NCI-H446 treated with DMSO at 0.1 percent for 48 hours (cell line): ENCODE measurements around the gene FAM43A.

Experiments
- DNase-seq: peaks from one replicate; lab custom pipeline; 2025; lab: John Stamatoyannopoulos, UW

The FAM43A gene

DNA sequence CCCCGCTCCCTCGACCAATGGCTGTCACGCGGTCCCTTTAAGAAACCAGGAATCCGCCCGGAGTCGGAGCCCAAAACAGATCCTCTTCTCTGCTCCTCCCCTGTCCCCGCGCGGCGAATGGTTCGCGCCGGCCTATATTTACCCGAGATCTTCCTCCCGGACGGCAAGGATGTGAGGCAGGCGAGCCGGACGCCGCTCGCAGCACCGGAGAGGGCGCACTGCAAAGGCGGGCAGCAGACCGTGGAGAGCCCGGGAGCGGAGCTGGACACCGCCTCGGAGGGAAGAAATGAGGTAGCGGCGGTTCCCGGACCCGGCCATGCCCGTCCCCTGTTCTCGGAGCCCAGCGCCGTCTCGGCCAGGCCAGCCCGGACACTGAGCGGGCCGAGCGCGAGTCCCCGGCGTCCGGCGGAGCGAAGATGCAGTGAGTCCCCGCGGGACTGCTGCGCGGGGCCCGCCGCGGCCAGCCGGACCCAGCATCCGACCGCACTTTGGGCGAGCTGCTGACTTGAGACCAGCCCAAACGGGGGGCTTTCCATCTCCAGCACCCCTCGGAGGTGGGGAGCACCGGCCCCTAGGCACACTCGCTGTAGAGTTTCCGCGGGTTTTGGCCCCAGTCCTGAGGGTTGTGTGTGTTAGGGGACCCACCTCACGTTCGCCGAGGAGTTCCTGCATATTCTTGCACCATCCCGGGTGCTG lies at the start of gene FAM43A:
Gene FAM43A, plus strand, starts transcription at position 166 of the 696 bp plus-strand sequence. CDS start 944 bp downstream, outside the sequence.
- DNase-seq, result peak; percentile 77

DNA sequence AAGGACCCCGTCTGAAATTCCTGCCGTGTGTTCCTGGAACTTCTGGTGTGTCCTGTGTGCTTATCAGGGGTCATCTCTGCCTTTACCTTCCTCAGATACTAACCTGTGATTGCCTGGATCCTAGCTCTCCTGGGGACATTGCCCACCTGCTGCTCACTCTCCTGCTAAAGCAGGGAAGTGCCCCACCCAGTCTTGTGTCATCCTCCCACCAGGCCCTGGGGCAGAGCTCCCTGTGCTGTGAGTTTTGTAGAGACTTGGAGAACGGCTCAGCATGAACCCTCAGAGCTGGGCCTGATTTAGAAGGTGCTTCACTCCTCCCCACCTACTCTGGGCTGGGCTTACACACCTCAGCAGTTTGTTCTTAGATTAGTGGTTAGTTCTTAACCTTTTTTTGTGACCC lies 48.6 kb upstream of the FAM43A start:
- DNase-seq, result no peak

DNA sequence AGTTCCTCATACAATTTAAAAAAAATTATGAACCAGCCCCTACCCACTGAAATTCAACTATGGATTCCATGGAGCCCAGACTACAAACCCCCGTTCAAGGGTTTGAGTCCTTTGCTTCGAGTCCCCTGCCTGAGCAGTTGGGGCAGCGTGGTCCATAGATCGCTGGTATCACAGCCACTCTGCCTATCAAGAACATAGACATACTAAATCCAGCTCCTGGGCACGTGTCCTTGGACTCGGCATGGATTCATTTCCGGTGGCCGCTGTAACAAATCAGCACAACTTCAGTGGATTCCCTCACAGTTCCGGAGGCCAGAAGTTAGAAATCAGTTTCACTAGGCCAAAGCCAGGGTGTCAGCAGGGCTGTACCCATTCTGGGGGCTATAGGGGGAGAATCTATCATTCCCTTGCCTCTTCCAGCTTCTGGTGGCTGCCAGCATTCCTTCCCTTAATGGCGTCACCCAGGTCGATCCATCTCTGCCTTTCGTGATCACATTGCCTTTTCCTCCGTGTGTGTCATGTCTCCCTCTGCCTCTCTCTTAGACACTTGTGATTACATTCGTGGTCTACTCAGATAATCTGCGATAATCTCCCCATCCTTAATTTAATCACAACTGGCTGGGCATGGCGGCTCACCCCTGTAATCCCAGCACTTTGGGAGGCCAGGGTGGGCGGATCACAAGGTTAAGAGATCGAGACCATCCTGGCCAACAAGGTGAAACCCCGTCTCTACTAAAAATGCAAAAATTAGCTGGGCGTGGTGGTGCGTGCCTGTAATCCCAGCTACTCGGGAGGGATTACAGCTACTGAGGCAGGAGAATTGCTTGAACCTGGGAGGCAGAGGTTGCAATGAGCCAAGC lies 47.9 kb upstream of the FAM43A start:
- no peak for DNase-seq

GRCh38 chr3:194638991-194639605 lies 46.6 kb upstream of the FAM43A start:
- no peak for DNase-seq

- no peak for DNase-seq
Observed at GRCh38 chr3:194640829-194641228, 44.9 kb upstream of the FAM43A start.

- no peak for DNase-seq
Observed at GRCh38 chr3:194642769-194643168, 42.9 kb upstream of the FAM43A start.

- DNase-seq, result no peak
Observed at GRCh38 chr3:194647747-194648146, 37.9 kb upstream of the FAM43A start.

GRCh38 chr3:194654443-194654842 lies 31.2 kb upstream of the FAM43A start:
- DNase-seq, result no peak

DNA sequence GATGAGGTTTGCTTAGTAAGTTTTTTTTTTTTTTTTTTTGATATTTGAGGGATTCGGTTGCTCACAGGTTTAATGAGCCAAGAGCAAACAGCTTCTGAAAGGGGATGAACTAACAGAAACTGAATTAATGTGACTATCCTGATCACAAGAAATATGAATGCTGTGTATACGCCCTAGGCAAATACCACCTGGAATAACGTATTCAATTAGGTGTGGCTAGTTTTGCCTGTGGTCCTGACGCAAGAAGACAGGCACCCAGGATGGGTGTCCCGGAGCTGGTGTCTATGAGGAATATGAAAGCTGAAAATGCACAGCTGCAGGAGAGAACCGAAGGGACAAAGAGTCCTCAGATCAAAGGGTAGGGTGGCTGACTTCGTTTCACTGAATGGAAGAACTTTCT lies 28.2 kb upstream of the FAM43A start:
- no peak for DNase-seq

- no peak for DNase-seq
Observed at GRCh38 chr3:194658477-194659242, 27.0 kb upstream of the FAM43A start.

DNA sequence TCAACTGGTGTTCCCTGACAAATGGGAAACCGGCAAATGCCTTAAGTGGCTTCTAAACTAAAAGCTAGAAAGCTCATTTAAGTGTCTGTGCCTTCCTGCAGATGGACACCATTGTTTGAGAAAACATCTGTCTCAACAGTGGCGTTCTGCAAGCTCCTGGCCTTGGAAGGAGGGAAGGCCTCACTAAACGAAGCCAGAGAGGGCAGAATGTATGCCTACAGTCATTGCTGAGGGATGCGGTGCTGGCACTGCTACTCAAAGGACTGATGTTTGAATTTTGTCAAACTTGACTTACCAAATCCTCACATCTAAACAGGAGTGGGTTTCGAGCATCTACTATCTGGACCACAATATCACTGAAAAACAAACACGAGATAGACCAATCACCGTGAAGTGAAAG lies 25.9 kb upstream of the FAM43A start:
- DNase-seq, result no peak

- DNase-seq, result no peak
Observed at GRCh38 chr3:194661374-194661773, 24.3 kb upstream of the FAM43A start.

- DNase-seq, result no peak
Observed at GRCh38 chr3:194661946-194662345, 23.7 kb upstream of the FAM43A start.

DNA sequence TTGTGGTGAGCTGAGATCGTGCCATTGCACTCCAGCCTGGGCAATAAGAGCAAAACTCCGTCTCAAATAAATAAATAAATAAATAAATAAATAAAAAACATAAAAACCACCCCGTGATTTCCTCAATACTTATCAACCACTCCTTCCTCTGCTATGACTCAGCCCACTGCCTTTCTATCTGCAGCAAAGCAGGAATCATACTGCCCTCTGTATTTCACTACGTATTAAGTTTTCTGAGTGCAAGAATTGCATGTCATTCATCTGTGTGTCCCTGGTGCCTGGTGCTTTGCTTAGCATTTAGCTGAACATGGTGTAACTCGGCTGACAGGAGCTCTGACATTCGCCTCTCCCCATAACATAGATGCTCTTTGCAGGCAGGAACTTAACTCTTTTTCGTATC lies 20.8 kb upstream of the FAM43A start:
- DNase-seq, result no peak

DNA sequence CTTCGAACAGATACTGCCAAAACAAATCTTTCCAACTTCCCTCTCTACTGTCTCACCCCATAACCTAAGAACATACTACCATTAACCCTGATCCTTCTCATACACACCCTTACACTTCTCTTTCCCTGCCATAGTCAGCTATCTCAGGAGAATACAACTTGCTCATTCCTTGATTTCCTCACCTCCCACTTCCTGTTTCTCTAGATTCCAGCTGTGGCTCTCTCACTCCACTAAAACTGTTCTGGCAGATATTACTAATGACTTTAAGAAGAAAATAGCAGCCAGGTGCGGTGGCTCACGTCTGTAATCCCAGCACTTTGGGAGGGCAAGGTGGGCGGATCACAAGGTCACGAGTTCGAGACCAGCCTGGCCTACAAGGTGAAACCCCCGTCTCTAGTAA lies 18.3 kb upstream of the FAM43A start:
- no peak for DNase-seq

DNA sequence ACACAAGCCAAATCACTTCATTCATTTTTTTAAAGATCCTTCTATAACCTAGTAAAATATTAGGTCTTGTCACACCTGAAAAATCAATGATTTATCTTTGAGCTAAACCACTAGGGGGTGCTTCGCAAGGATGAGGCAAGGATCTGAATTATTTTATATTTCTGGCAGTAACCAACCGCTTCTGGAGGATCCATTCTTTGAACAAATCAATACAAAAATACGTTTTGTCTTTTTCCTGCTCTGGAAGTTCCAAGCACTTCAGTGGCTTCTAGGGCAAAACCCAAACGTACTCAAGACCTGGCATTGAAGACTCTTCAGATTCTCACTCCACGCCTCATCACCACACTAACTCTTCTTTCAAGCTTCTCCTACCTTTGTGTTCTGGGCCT lies 14.2 kb upstream of the FAM43A start:
- no peak for DNase-seq

GRCh38 chr3:194671900-194672808 lies 13.5 kb upstream of the FAM43A start, which contains the start of gene LSG1:
Gene LSG1, minus strand, starts transcription at chr3:194672191. Its CDS starts 29 bp downstream, at chr3:194672162.
- DNase-seq, result peak; percentile 96

GRCh38 chr3:194672876-194673275 lies 12.8 kb upstream of the FAM43A start:
- no peak for DNase-seq

DNA sequence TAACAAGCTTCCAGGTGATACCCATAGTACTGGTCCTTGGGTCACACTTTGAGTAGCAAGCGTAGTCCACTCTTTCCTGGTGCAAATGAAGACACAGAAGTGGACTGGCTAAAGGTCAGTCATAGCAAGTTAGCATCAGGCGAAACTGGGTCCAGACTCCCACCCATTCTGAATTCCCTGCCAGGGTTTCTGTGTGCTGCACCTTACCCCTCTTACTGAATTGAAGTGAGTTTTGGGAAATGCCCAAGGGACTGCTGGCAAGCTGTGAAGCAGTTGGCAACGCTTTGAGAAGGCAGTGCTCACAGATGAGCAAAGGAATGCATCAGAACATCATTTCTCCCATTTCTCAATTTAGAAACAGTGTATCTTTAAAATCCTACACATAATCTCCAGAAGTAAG lies 11.9 kb upstream of the FAM43A start:
- DNase-seq, result no peak

- no peak for DNase-seq
Observed at GRCh38 chr3:194675081-194675640, 10.5 kb upstream of the FAM43A start.

GRCh38 chr3:194675680-194676079 lies 10.0 kb upstream of the FAM43A start:
- DNase-seq, result no peak
